ENCODE data around the gene TMEM150A.
"Not testable (repeated sequence)": the region's sequence is repeated elsewhere in the genome, so short reads cannot be mapped to it uniquely, and the experiment has no call there.

TMEM150A gene, protein sequence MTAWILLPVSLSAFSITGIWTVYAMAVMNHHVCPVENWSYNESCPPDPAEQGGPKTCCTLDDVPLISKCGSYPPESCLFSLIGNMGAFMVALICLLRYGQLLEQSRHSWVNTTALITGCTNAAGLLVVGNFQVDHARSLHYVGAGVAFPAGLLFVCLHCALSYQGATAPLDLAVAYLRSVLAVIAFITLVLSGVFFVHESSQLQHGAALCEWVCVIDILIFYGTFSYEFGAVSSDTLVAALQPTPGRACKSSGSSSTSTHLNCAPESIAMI

DNA sequence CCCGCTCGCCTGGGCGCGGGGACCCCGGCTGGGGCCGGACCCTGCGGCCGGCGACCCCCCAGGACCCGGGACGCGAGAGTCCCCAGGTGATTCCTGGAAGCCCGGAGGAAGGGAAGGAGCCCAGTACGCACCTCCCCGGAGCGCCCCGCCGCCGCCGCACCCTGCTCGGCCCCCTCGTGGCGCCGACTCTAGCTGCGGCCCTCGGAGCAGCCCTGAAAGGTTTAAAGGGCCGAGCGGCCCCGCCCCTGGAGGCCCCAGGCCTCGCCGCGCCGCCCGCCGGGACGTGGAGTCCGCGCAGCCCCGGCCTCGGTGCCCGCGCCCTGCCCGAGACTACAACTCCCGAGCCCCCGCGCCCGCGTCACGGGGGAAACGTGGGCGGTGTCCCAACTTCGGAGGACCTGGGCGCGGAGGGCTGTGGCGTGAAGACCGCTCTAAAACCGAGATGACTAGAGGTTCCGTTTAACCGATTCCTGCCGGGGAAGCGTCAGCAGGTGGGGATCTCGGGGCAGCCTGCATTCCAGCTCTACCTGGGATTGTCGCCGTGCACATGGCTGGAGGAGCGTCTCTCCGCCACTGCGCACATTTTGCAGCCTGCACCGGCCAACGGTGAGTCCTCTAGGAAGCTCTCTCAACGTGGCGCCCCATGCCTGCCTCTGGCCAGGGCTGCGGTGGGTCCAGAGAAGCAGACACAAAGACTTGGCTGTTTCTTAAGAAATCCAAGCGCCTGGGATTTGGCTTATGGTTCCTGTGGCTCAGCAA lies at the start of gene TMEM150A:
Gene TMEM150A (minus strand): TSS at position 223 of the 759 bp plus-strand sequence. CDS start 750 bp downstream, outside the sequence.
- DNase-seq (ENCODE audit: low read depth in 3 of 3) = peak; percentile 80 to 89 (median 84)

- DNase-seq (ENCODE audit: low read depth in 3 of 3) = no peak
Measured at GRCh38 chr2:85652056-85652455, 49.6 kb upstream of the TMEM150A start.

GRCh38 chr2:85651097-85651496 lies 48.6 kb upstream of the TMEM150A start:
- no peak for DNase-seq (ENCODE audit: low read depth in 3 of 3)

GRCh38 chr2:85650456-85650855 lies 48.0 kb upstream of the TMEM150A start:
- DNase-seq (ENCODE audit: low read depth in 3 of 3) = no peak

DNA sequence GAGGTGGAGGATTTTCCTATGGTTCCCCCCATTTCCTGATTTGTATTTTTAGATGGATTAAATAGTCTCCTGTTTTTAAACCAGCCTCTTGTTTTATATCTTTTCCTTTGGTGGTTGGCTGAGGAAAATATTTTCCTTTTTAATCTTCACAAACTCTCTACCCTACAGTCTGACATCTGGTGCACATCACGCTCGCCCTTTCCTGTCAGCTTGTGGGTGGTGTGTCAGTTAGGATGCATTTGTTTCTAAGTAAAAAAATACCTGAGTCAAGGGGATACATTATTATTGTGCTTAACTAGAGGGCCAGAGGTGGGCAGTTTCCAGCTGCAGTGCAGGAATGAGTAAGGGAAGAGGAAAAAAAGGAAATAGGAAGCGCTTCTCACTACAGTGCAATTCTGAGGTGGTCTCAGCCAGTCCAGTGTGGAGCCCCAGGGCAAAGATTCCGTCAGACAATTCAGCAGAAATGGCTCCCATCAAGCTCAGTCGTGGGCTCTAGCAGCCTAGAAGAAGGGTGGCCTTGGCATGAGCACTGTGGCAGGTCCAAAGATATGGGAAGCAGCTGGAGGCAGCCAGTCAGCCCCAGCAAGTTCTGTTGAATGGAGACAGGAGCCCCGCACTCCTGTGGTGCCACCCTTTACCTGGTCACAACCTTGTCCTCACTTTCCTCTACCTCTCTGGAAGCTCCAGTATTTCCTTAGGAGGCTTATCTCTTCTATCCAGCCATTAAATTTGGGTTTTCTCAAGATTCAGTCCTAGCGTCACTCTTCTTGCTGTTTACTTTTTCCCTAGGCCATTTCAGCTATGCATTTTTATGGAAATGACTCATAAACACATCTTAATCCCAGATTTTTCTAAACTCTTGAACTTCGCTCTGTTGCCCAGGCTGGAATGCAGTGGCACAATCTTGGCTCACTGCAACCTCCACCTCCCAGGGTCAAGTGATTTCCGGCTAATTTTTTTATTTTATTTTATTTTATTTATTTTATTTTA lies 47.0 kb upstream of the TMEM150A start:
- DNase-seq (ENCODE audit: low read depth in 3 of 3) = no peak

- DNase-seq (ENCODE audit: low read depth in 3 of 3) = no peak
Measured at GRCh38 chr2:85648619-85649018, 46.1 kb upstream of the TMEM150A start.

- DNase-seq (ENCODE audit: low read depth in 3 of 3) = no peak
Measured at GRCh38 chr2:85647823-85648526, 45.5 kb upstream of the TMEM150A start.

DNA sequence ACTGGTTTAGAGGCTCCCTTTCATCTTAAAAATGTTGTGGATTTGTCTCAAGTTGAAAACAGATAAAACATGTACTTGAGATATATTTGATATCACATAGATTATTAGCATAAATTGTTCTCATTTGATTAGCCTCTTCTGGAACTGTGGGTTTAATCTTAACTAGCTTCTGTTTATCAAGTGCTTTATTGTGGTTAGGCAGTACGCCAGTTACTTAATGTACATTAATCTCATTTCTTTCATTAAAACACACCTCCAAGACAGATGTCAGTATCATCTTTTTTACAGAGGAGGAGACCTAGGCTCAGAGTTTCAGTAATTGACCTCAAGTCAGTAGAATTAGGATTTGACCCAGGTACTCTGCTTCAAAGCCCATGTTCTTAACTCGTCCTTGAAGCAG lies 43.7 kb upstream of the TMEM150A start:
- DNase-seq (ENCODE audit: low read depth in 3 of 3) = no peak

- DNase-seq (ENCODE audit: low read depth in 3 of 3) = no peak
Measured at GRCh38 chr2:85644909-85645308, 42.4 kb upstream of the TMEM150A start.

GRCh38 chr2:85642725-85643124 lies 40.2 kb upstream of the TMEM150A start:
- DNase-seq (ENCODE audit: low read depth in 3 of 3) = no peak

DNA sequence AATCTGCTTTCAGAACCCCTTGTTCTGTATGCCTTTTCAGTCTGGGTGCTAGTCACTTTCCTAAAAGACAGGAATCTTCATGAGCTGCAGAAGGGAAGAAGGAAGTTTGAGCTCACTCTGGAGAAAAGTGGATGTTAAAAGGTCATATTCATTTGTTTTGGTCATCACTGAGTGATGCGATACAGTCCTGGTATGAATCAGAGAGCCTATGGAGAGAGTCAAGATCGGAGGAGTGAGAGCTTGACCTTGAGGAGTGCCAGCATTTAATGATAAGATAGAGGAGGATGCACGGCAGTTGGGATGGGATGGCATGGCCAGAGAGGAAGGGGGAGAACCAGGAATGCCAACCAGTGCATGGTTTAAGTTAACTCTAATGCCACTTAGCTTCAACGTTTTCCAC lies 33.1 kb upstream of the TMEM150A start:
- DNase-seq (ENCODE audit: low read depth in 3 of 3) = no peak

- no peak for DNase-seq (ENCODE audit: low read depth in 3 of 3)
Measured at GRCh38 chr2:85635011-85635410, 32.5 kb upstream of the TMEM150A start.

GRCh38 chr2:85631316-85631715 lies 28.8 kb upstream of the TMEM150A start:
- DNase-seq (ENCODE audit: low read depth in 3 of 3) = no peak

DNA sequence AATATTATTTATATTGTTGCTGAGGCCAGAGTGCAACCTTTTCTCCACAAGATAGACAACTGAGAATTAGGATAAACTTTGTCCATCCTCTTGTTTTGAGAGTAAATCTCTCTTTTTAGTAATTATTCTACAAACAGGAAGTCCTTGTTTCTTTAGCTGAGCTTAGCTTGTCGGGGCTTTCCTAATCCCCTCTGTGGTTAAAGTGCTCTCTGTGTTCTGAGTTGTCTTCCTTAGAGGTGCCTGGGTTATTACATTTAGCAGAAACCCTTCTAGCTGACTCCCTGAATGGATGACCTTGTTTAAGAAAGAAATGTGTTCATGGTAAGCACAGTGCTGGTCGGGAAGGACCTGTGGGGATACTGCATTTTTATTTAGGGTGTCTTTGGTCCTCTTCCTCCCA lies 26.2 kb upstream of the TMEM150A start:
- no peak for DNase-seq (ENCODE audit: low read depth in 3 of 3)

DNA sequence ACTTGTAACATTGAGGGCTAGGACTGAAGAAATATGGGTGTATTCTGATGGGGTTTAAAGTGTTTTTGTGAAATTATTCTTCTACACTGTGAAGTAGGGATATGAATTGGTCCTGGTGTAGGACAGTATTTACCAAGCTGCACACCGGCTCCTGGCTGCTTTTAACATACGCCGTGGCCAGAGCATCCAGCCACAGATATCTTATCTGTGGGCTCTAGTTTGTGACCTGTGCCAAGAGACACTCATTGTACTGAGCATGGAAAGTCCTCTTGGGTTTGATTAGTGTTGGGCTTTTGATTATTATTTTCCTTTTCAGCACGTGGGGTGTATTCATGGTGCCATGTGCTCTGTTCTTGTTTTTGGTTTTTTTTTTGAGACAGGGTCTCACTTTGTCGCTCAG lies 21.5 kb upstream of the TMEM150A start:
- no peak for DNase-seq (ENCODE audit: low read depth in 3 of 3)

DNA sequence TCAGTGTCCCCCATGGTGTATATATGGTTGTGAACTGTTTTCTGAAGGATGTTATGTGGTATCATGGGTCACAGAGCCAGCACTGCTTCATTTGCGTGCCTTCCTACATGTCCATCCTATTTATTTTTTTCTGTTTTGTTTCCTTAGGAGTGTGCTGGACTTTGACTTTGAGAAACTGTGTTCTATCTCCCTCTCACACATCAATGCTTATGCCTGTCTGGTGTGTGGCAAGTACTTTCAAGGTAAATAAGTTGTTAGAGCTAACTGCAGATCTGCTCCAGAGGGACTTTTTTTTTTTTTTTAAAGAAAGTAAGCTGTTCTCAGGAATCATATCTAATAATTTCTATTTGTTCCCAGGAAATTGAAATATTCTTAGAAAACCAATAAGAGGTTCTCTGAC lies 18.8 kb upstream of the TMEM150A start:
- DNase-seq (ENCODE audit: low read depth in 3 of 3) = no peak

DNA sequence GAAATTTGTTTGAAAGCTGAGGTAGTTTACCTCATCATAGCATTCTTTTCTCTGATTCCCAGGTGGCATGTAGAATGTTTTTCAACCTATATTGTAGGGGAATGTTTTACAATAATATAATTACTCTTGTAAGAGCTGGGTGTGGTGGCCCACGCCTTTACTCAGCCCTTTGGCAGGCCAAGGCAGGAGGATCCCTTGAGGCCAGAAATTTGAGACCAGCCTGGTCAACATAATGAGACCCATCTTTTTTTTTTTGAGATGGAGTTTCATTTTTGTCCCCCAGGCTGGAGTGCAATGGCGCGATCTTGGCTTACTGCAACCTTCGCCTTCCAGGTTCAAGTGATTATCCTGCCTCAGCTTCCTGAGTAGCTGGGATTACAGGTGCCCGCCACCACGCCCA lies 17.1 kb upstream of the TMEM150A start:
- no peak for DNase-seq (ENCODE audit: low read depth in 3 of 3)

DNA sequence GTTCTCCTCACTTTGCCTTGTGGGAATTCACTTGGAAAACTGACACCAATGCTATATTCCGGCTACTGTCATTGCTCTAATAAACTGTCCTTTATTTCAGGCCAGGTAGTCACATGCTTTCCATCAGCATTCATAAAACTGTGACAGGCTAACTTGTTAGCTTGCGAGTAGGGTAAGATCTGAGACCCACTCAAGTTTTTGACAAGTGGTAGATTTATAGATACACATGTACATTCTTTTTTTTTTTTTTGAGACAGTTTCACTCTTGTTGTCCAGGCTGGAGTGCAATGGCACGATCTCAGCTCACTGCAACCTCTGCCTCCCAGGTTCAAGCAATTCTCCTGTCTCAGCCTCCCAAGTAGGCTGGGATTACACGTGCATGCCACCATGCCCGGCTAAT lies 15.2 kb upstream of the TMEM150A start:
- DNase-seq (ENCODE audit: low read depth in 3 of 3) = not testable (repeated sequence)

DNA sequence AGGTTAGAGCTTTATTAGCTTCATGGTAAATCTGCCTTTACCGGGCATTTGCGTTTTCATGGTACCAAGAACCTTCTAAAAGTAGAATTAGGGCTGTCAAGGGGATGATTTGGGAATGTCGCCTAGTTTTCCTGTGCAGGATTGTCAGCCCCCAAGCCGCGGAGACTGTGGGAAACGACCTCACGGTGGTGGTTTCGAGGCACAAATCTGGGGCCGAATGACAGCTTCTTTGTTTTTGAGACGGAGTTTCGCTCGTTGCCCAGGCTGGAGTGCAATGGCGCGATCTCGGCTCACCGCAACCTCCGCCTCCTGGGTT lies 12.9 kb upstream of the TMEM150A start:
- DNase-seq (ENCODE audit: low read depth in 3 of 3) = no peak

DNA sequence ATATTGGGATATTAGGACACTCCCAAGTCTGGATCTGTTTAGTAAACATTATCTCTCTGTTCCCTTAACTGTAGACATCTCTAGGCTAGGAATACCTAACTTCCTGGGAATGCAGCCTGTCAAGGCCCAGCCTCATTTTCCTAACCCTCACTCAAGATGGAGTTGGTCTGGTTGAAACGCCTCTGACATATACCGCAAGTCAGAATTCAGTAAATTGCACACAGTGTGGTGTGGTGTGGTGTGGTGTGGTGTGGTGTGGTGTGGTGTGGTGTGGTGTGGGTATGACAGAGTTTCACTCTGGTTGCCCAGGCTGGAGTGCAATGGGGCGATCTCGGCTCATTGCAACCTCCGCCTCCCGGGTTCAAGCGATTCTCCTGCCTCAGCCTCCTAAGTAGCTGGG lies 12.3 kb upstream of the TMEM150A start:
- DNase-seq (ENCODE audit: low read depth in 3 of 3) = not testable (repeated sequence)

DNA sequence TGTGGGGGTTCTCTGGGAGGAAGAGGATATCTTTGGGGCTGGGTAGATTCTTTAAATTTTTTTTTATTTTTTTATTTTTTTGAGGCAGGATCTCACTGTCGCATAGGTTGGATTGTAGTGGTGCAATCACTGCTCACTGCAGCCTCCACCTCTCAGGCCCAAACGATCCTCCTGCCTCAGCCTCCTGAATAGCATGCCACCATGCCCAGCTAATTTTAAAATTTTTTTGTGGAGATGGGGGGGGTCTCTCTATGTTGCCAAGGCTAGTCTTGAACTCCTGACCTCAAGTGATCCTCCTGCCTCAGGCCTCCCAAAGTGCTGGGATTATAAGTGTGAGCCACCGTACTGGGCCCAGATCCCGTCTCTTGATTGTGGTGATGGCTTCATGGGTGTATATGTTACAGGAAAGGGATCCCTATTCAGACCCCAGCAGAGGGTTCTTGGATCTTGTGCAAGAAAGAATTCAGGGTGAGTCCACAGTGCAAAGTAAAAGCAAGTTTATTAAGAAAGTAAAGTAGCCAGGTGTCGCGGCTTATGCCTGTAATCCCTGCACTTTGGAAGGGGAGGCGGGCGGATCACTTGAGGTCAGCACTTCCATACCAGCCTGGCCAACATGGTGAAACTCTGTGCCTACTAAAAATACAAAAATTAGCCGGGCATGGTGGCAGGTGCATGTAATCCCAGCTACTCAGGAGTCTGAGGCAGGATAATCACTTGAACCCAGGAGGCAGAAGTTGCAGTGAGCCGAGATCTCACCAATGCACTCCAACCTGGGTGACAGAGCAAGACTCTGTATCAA lies 11.4 kb upstream of the TMEM150A start:
- no peak for DNase-seq (ENCODE audit: low read depth in 3 of 3)

Data from stimulated activated CD4-positive, alpha-beta T cell treated with anti-CD3 and anti-CD28 coated beads, TNF-alpha, amount 100 ng/mL, for 24 hours (primary cell).